K562 (cell line): ENCODE measurements around the gene SCN8A. TPM values are rescaled to one million over a fixed set of nuclear protein-coding genes. Genes with fewer than 3 reads are reported as not detected.

ENCODE experiments used
- ATAC-seq: fragments of 200-7000 bp; cut with Tn5 transposase; 3 replicates; pipeline ENCODE4 v1.9.1; 2020; ENCODE audit warnings: moderate library complexity
- BruUV-seq: library from RNA; stranded (reverse); fragments of 400-500 nt; replicated peaks from 2 replicates; lab custom pipeline; 2021; lab: Mats Ljungman, UMichigan
- CTCF ChIA-PET: fragments of 300-600 bp; formaldehyde crosslinking; extraction: SDS; loops from one replicate; lab custom pipeline; 2021; ENCODE audit warnings: low intra/inter-chr PET ratio; lab: Yijun Ruan, JAX
- POLR2A ChIA-PET: fragments of 300-600, 350-650 bp; sonication (Branson Sonifier 250); formaldehyde crosslinking; extraction: SDS; loops from one replicate; lab custom pipeline; 2021; ENCODE audit warnings: antibody characterized with exemption, inconsistent platforms; lab: Yijun Ruan, JAX
- DNase-seq, 4 experiments: peaks; one replicate each; pipeline versions ENCODE4 v3.0.0 to v3.0.0-alpha.2; 2011 to 2018; ENCODE audit warnings: low spot score in 3 of 4, mixed read lengths in 3 of 4; ENCODE audit errors: extremely low read depth in 1 of 4
- FAIRE-seq: peaks from 2 replicates; lab custom pipeline; 2011; peaks lifted over from hg19 to GRCh38; lab: Jason Lieb, UNC
- H2AFZ ChIP-seq: 2 replicates; pipeline ENCODE4 v1.6.0; 2011; ENCODE audit warnings: low read depth, low read length, control low read depth, inconsistent platforms
- H3K27ac ChIP-seq: fragments of 200-600 bp; 3 replicates; pipeline ENCODE4 v1.8.0; 2011; ENCODE audit warnings: low read depth, mild to moderate bottlenecking, control low read depth, inconsistent platforms, low read length, moderate library complexity, mixed read lengths; ENCODE audit errors: extremely low read depth
- H3K27me3 ChIP-seq, 2 experiments: fragments of 300-600 bp in 1 of 2; 2 replicates in 1 of 2; 3 replicates in 1 of 2; pipeline versions ENCODE4 v1.6.0 to v1.8.0; 2011; ENCODE audit warnings: inconsistent platforms in 2 of 2, low read length in 2 of 2, mild to moderate bottlenecking in 1 of 2, mixed read lengths in 1 of 2, moderate library complexity in 1 of 2; ENCODE audit not compliant: control insufficient read depth in 2 of 2, insufficient read depth in 2 of 2
- H3K36me3 ChIP-seq: fragments of 300-600 bp; 3 replicates; pipeline ENCODE4 v1.8.0; 2011; ENCODE audit warnings: mild to moderate bottlenecking, low read length, inconsistent platforms; ENCODE audit not compliant: control insufficient read depth, insufficient read depth
- H3K4me1 ChIP-seq, 2 experiments: fragments of 200-600 bp in 1 of 2; replicated peaks in 1 of 2; 2 replicates in 1 of 2; 3 replicates in 1 of 2; pipeline versions ENCODE4 v1.5.1 to v1.8.0; 2011; ENCODE audit warnings: inconsistent platforms in 2 of 2, low read length in 2 of 2, mild to moderate bottlenecking in 1 of 2, mixed read lengths in 1 of 2, moderate library complexity in 1 of 2; ENCODE audit not compliant: control insufficient read depth in 2 of 2, insufficient read depth in 2 of 2
- H3K4me2 ChIP-seq: 2 replicates; pipeline ENCODE4 v1.6.1; 2011; ENCODE audit warnings: low read length, control low read depth, inconsistent platforms, mixed read lengths; ENCODE audit not compliant: insufficient read depth
- H3K4me3 ChIP-seq: fragments of 200-600 bp; sonication (generic), shearing (Covaris generic); 2 replicates; pipeline ENCODE4 v1.5.1; 2016; ENCODE audit warnings: control low read depth, inconsistent platforms
- H3K79me2 ChIP-seq: fragments of 200-600 bp; 3 replicates; pipeline ENCODE4 v1.8.0; 2011; ENCODE audit warnings: low read length, inconsistent platforms; ENCODE audit not compliant: control insufficient read depth, insufficient read depth
- H3K9ac ChIP-seq, 2 experiments: 2 replicates each; pipeline versions ENCODE4 v1.6.0 to v1.6.1; 2011; ENCODE audit warnings: low read depth in 2 of 2, low read length in 2 of 2, control low read depth in 1 of 2, inconsistent platforms in 1 of 2, mild to moderate bottlenecking in 1 of 2, mixed read lengths in 1 of 2; ENCODE audit not compliant: insufficient read depth in 1 of 2
- H3K9me1 ChIP-seq: one replicate; pipeline ENCODE4 v1.6.0; 2011; ENCODE audit warnings: inconsistent platforms, mild to moderate bottlenecking, low read length, moderate library complexity; ENCODE audit not compliant: control insufficient read depth, insufficient read depth
- H3K9me3 ChIP-seq: replicated peaks from 2 replicates; pipeline ENCODE4 v1.5.1; 2011; ENCODE audit warnings: low read depth, low read length, inconsistent platforms; ENCODE audit not compliant: control insufficient read depth, insufficient read depth
- H4K20me1 ChIP-seq: replicated peaks from 2 replicates; pipeline ENCODE4 v1.6.1; 2011; ENCODE audit warnings: low read length, inconsistent platforms, mixed read lengths; ENCODE audit not compliant: control insufficient read depth, insufficient read depth
- CAMTA2 ChIP-seq: fragments of 250-450 bp; sonication (Bioruptor Pico); conservative IDR thresholded peaks from 2 replicates; pipeline ENCODE4 v1.5.1; 2022
- CEBPG ChIP-seq, 3 experiments: fragments of 200-800 bp in 1 of 3; sonication (Bioruptor generic) in 1 of 3; sonication (generic) in 1 of 3; formaldehyde crosslinking in 1 of 3; IDR thresholded peaks in 2 of 3; conservative IDR thresholded peaks in 1 of 3; 2 replicates each; pipeline versions ENCODE4 v1.6.1 to v1.8.0; 2016 to 2022; ENCODE audit warnings: missing compliant biosample characterization in 2 of 3, missing genetic modification characterization in 2 of 3, mild to moderate bottlenecking in 1 of 3, missing genetic modification reagents in 1 of 3
- GABPB2 ChIP-seq: fragments of 250-450 bp; sonication (Bioruptor Pico); conservative IDR thresholded peaks from 2 replicates; pipeline ENCODE4 v1.5.1; 2021; ENCODE audit warnings: mild to moderate bottlenecking
- HNRNPLL ChIP-seq: fragments of 200-400 bp; formaldehyde crosslinking; IDR thresholded peaks from 2 replicates; pipeline ENCODE4 v1.6.1; 2017; ENCODE audit warnings: low read length, low read depth, mild to moderate bottlenecking; ENCODE audit not compliant: poor library complexity, severe bottlenecking
- ID3 ChIP-seq, 2 experiments: fragments of 250-450 bp in 1 of 2; fragments of 450-650 bp in 1 of 2; sonication (Bioruptor Pico) in 1 of 2; IDR thresholded peaks; 2 replicates each; pipeline versions ENCODE4 v1.6.1 to v1.8.0; 2016 to 2021; ENCODE audit warnings: mild to moderate bottlenecking in 2 of 2, moderate library complexity in 2 of 2, missing compliant biosample characterization in 1 of 2, missing genetic modification characterization in 1 of 2
- MCM2 ChIP-seq: fragments of 450-650 bp; IDR thresholded peaks from 2 replicates; pipeline ENCODE4 v1.6.1; 2017; ENCODE audit warnings: low read depth, mild to moderate bottlenecking
- POLR2AphosphoS5 ChIP-seq: IDR thresholded peaks from 2 replicates; pipeline ENCODE4 v1.6.1; 2011; ENCODE audit warnings: mild to moderate bottlenecking, low read depth, low read length, moderate library complexity; ENCODE audit not compliant: control insufficient read depth, insufficient read depth
- SMARCC2 ChIP-seq: fragments of 450-650 bp; IDR thresholded peaks from 2 replicates; pipeline ENCODE4 v1.6.1; 2017; ENCODE audit warnings: antibody characterized with exemption, moderate library complexity, mild to moderate bottlenecking, low read depth
- SOX6 ChIP-seq: fragments of 450-650 bp; IDR thresholded peaks from 2 replicates; pipeline ENCODE4 v1.6.1; 2014; ENCODE audit warnings: mild to moderate bottlenecking
- SPI1 ChIP-seq: IDR thresholded peaks from 2 replicates; pipeline ENCODE4 v1.6.1; 2011; ENCODE audit warnings: low read depth, low read length, control low read depth, borderline replicate concordance
- ZBTB17 ChIP-seq: fragments of 450-650 bp; formaldehyde crosslinking; IDR thresholded peaks from 2 replicates; pipeline ENCODE4 v1.4.0; 2020; ENCODE audit warnings: mild to moderate bottlenecking
- ZKSCAN8 ChIP-seq: fragments of 200-800 bp; sonication (Bioruptor generic); IDR thresholded peaks from 2 replicates; pipeline ENCODE4 v1.6.1; 2016; ENCODE audit warnings: missing genetic modification characterization, missing compliant biosample characterization
- ZNF224 ChIP-seq: sonication (generic); formaldehyde crosslinking; IDR thresholded peaks from 2 replicates; pipeline ENCODE4 v1.8.0; 2022; ENCODE audit warnings: mild to moderate bottlenecking, missing genetic modification reagents
- ZNF274 ChIP-seq: IDR thresholded peaks from 2 replicates; pipeline ENCODE4 v1.6.1; 2011; ENCODE audit warnings: low read depth, mild to moderate bottlenecking, low read length, moderate library complexity, borderline replicate concordance
- ZNF282 ChIP-seq: sonication (generic); formaldehyde crosslinking; IDR thresholded peaks from 2 replicates; pipeline ENCODE4 v1.8.1; 2023; ENCODE audit warnings: missing genetic modification reagents
- ZNF507 ChIP-seq: conservative IDR thresholded peaks from 2 replicates; pipeline ENCODE4 v1.6.1; 2017; ENCODE audit warnings: missing genetic modification characterization, missing compliant biosample characterization
- ZNF551 ChIP-seq: fragments of 250-450 bp; sonication (Bioruptor Pico); IDR thresholded peaks from 2 replicates; pipeline ENCODE4 v1.5.0; 2021; ENCODE audit warnings: mild to moderate bottlenecking, moderate library complexity
- ZNF668 ChIP-seq: fragments of 250-450 bp; sonication (Bioruptor Pico); IDR thresholded peaks from 2 replicates; pipeline ENCODE4 v1.8.0; 2022; ENCODE audit warnings: mild to moderate bottlenecking, inconsistent platforms
- WGBS: fragments of 100-300 bp; shearing (Covaris generic); methylation state at CpG from one replicate; pipeline ENCODE4 v1.1.6; 2016; ENCODE audit warnings: low coverage, mixed read lengths; ENCODE audit not compliant: insufficient coverage; ENCODE audit errors: missing lambda C conversion rate; 5-methylcytosine and 5-hydroxymethylcytosine counted together
- in situ Hi-C: fragments of 300-500 bp; cut with MboI; formaldehyde crosslinking; loops from 4 replicates; pipeline ENCODE4 v1.15.0; 2018; ENCODE audit warnings: inconsistent platforms, mixed read lengths
- intact Hi-C: fragments of 100-400 bp; cut with micrococcal nuclease; formaldehyde crosslinking; loops from 2 replicates; pipeline ENCODE4 v1.14.2; 2022
- polyA plus RNA-seq, 8 experiments: library from polyadenylated mRNA; depleted of rRNA in 4 of 8; stranded (reverse) in 5 of 8; unstranded in 3 of 8; fragments of >200 nt; fragmentation: Nextera tagmentation in 2 of 8; fragmentation: Illumina TruSeq in 1 of 8; extraction: Ambion mirVana in 2 of 8; extraction: Trizol in 1 of 8; gene quantifications; 2 replicates each; pipeline versions ENCODE4 v1.2.1 to v1.2.3, GENCODE V29; 2011 to 2014; ENCODE audit warnings: inconsistent platforms in 1 of 8, missing spikeins in 1 of 8
- total RNA-seq, 7 experiments: library from RNA; depleted of rRNA in 6 of 7; stranded (reverse); fragments of >200 nt in 6 of 7; fragmentation: Illumina TruSeq in 2 of 7; extraction: Trizol in 2 of 7; gene quantifications; 2 replicates each; pipeline versions ENCODE4 v1.2.1 to v1.2.3, GENCODE V29; 2011 to 2021; ENCODE audit warnings: low replicate concordance in 1 of 7

Gene SCN8A
- total and polyA plus RNA-seq, 9 of the 15 experiments (the other 6 are each of a cell fraction or from before 2014, with no cell fraction given) = 0.03 to 0.29 (median 0.15) TPM; not detected in 1

DNA sequence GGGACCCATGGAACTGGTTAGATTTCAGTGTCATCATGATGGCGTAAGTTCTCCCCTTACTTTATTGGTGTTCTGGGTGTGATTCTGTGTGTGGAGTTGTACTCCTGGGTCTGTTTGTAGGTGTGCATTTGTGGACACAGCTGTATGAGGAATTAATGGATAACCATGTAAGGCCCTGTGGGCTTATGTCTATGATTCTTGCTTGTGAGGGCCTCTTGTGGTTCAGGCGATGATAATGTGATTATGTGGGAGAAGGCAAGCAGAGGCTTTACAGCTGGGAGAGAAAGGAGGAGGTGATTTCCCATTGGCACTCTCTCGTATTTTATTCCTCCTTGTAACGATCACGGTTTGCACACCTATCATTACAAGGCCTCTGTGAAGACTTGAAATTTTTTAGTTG, 96.1 kb downstream of the SCN8A start:
- no peak for TF ChIP-seq ZNF224 (CRISPR knock-in tag)
- no peak for TF ChIP-seq CEBPG (CRISPR knock-in tag; IDR thresholded peaks at IDR 0.05)
- no peak for TF ChIP-seq CEBPG (tag; conservative IDR thresholded peaks at IDR 0.05 in 1 of 2, IDR thresholded peaks at IDR 0.05 in 1 of 2)
- no peak for TF ChIP-seq SMARCC2
- no peak for TF ChIP-seq HNRNPLL
- TF ChIP-seq ZNF282 (CRISPR knock-in tag) = no peak
- no peak for TF ChIP-seq SPI1
- no peak for TF ChIP-seq POLR2AphosphoS5
- no peak for TF ChIP-seq SOX6
- TF ChIP-seq ID3 (CRISPR knock-in tag; IDR thresholded peaks at IDR 0.05) = no peak
- no peak for TF ChIP-seq ID3 (tag; IDR thresholded peaks at IDR 0.05)
- no peak for TF ChIP-seq ZKSCAN8 (CRISPR knock-in tag)
- no peak for TF ChIP-seq ZNF274
- TF ChIP-seq ZBTB17 = no peak
- no peak for TF ChIP-seq CAMTA2 (CRISPR knock-in tag)
- TF ChIP-seq GABPB2 (CRISPR knock-in tag) = no peak
- TF ChIP-seq ZNF668 (CRISPR knock-in tag) = no peak
- TF ChIP-seq ZNF551 (CRISPR knock-in tag) = no peak
- no peak for TF ChIP-seq MCM2
- TF ChIP-seq ZNF507 (tag) = no peak
- Histone ChIP-seq H3K9me3 (no peaks in the 10 kb centered on the region), H3K9ac (no peak overlapping the region), H3K9me1 (no peaks in the 10 kb centered on the region), H3K27me3 (peaks cover 0 to 5% of the 10 kb centered on the region in 2 experiments; a peak in 3 of 5 replicates), H3K4me2 (no peak overlapping the region), H3K4me1 (no peaks in the 10 kb centered on the region), H4K20me1 (no peaks in the 10 kb centered on the region), H3K79me2 (no peaks in the 10 kb centered on the region), H3K4me3 (no peak overlapping the region), H3K36me3 (no peaks in the 10 kb centered on the region), H3K27ac (no peak overlapping the region), H2AFZ (no peak overlapping the region)
- CTCF ChIA-PET = no interaction called here
- no peak for DNase-seq
- POLR2A ChIA-PET = interaction anchor here (0.5 to 1.0 kb wide), 3 partner anchors 12 to 155 kb away, joined by 3 to 5 read pairs (median 3); no protein-coding TSS in a partner anchor
- in situ Hi-C loops = no loop called here
- no peak for ATAC-seq
- no TSS peak for BruUV-seq
- no peak for FAIRE-seq
- intact Hi-C loops = no loop called here
- 0% methylated on average over 5 of the region's 5 CpGs for WGBS
